GM13977 (cell line): ENCODE measurements around the gene SCEL.
"Not testable (repeated sequence)": the region's sequence is repeated elsewhere in the genome, so short reads cannot be mapped to it uniquely, and the experiment has no call there.

Experiments
- DNase-seq: peaks from one replicate; pipeline ENCODE4 v3.0.0; 2012; ENCODE audit warnings: low spot score
- CTCF ChIP-seq: IDR thresholded peaks from 2 replicates; pipeline ENCODE4 v1.5.1; 2012; ENCODE audit warnings: mild to moderate bottlenecking, control low read depth; ENCODE audit not compliant: insufficient read depth; ENCODE audit errors: extremely low read depth, missing control alignments
- in situ Hi-C: fragments of 300-500 bp; cut with MboI; formaldehyde crosslinking; loops from one replicate; pipeline ENCODE4 v1.12.0; 2022; ENCODE audit warnings: low sequenced_read_pairs, low pct_unique_long_range_greater_than_20kb, mixed read lengths, inconsistent platforms; ENCODE audit not compliant: unreplicated experiment

SCEL gene

GRCh38 chr13:77660841-77661250 is 125.3 kb downstream of the SCEL start:
- DNase-seq = no peak
- in situ Hi-C loops = no loop called here
- no peak for TF ChIP-seq CTCF

DNA sequence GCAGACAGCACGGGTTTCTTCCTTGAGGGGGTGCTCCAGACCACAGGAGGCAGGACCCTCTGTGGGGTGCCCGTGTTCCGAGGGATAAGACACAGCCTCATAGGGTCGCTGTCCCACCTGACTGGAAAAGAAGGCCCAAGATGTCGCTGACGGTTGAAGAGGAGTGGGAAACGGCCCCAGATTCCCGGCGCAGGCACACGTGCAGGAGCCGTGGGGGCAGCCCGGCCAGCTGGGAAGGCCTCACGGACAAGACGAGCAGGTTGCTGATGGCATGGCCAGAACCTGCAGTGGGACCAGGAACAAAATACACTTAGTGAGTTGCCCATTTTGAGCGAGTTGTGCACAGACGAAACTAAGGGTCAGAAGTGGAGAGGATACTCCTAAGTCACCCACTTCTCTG is 126.8 kb downstream of the SCEL start:
- in situ Hi-C loops = not testable (repeated sequence)

GRCh38 chr13:77662831-77663230 is 127.3 kb downstream of the SCEL start:
- DNase-seq, in situ Hi-C loops: not testable (repeated sequence)

More for the DNA sequence above, 126.8 kb downstream of the SCEL start:
- DNase-seq = not testable (repeated sequence)

GRCh38 chr13:77674852-77675251 is 139.3 kb downstream of the SCEL start:
- in situ Hi-C loops = no loop called here
- DNase-seq = no peak
- no peak for TF ChIP-seq CTCF

DNA sequence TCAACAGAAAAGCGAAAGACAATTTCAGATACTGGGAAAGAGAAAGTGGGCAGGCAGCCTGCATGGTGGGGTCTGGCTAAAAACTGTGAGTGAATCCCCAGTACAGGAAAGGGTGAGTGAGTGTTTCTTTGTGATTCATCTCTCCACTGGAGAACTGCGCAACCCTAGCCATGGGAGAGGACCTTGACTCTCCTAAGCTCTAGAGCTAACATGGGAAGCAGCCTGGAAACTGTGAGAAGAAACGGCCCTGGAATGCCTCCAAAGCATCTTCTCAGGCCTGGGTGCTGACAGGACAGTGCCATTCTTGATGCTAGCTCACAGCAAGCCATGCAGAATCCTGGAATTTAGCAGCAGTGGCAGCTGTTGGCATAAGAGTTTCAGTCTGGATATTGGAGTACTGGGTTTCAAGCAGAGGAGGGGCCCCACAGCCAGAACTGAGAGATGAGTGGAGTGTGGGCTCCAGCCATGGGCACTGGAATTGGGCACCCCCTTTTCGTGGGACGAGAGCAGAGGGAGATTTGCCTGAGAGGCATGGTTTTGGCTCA is 143.3 kb downstream of the SCEL start:
- in situ Hi-C loops = no loop called here
- TF ChIP-seq CTCF = no peak
- DNase-seq = no peak

GRCh38 chr13:77687799-77688198 is 152.3 kb downstream of the SCEL start:
- in situ Hi-C loops = no loop called here
- no peak for TF ChIP-seq CTCF
- DNase-seq = no peak

GRCh38 chr13:77691871-77692270 is 156.4 kb downstream of the SCEL start:
- in situ Hi-C loops = no loop called here
- DNase-seq = no peak
- TF ChIP-seq CTCF = no peak

GRCh38 chr13:77692746-77693448 is 157.4 kb downstream of the SCEL start:
- in situ Hi-C loops = no loop called here
- DNase-seq = no peak
- no peak for TF ChIP-seq CTCF
